CD4-positive, alpha-beta T cell (primary cell): ENCODE data around the gene TTC12. TPM values are rescaled to one million over a fixed set of nuclear protein-coding genes. Genes with fewer than 3 reads are reported as not detected.

Experiments
- ATAC-seq: fragments of 200-7000 bp; cut with Tn5 transposase; one replicate; pipeline ENCODE4 v1.10.0; 2022; ENCODE audit warnings: mild to moderate bottlenecking; ENCODE audit not compliant: poor library complexity
- CTCF ChIA-PET: fragments of 350-600 bp; sonication (Branson Sonifier 250); formaldehyde crosslinking; loops from one replicate; lab custom pipeline; 2021; ENCODE audit warnings: antibody characterized with exemption, inconsistent platforms; lab: Charles Lee
- POLR2A ChIA-PET: fragments of 350-600 bp; sonication (Branson Sonifier 250); formaldehyde crosslinking; loops from one replicate; lab custom pipeline; 2021; ENCODE audit warnings: antibody characterized with exemption, inconsistent platforms; lab: Charles Lee
- DNase-seq, 14 experiments: peaks; one replicate each; pipeline ENCODE4 v3.0.0-alpha.2; 2013 to 2020; ENCODE audit warnings: mixed read lengths in 2 of 14
- H3K27ac ChIP-seq, 2 donors: one replicate each; pipeline versions ENCODE4 v1.5.1 to v1.7.0; 2013; ENCODE audit warnings: low read length in 2 of 2, low read depth in 1 of 2, mild to moderate bottlenecking in 1 of 2
- H3K27me3 ChIP-seq, 2 experiments: 1 replicate in 1 of 2; 2 replicates in 1 of 2; pipeline versions ENCODE4 v1.6.1 to v1.7.0; 2013; ENCODE audit warnings: low read length in 2 of 2, control low read depth in 1 of 2, mild to moderate bottlenecking in 1 of 2, moderate library complexity in 1 of 2; ENCODE audit not compliant: insufficient read depth in 2 of 2, control insufficient read depth in 1 of 2
- H3K36me3 ChIP-seq: one replicate; pipeline ENCODE4 v1.6.1; 2013; ENCODE audit warnings: low read length, control low read depth; ENCODE audit not compliant: insufficient read depth
- H3K4me1 ChIP-seq: one replicate; pipeline ENCODE4 v1.6.1; 2013; ENCODE audit warnings: low read length, control low read depth; ENCODE audit not compliant: insufficient read depth
- H3K4me3 ChIP-seq: one replicate; pipeline ENCODE4 v1.5.1; 2013; ENCODE audit warnings: mild to moderate bottlenecking, low read length, moderate library complexity
- H3K9me3 ChIP-seq, 2 experiments: 1 replicate in 1 of 2; 2 replicates in 1 of 2; pipeline versions ENCODE4 v1.6.1 to v1.7.0; 2013; ENCODE audit warnings: low read length in 2 of 2, mild to moderate bottlenecking in 2 of 2, control low read depth in 1 of 2, moderate library complexity in 1 of 2; ENCODE audit not compliant: control insufficient read depth in 1 of 2, insufficient read depth in 1 of 2
- H3K27ac Mint-ChIP-seq: one replicate; pipeline ENCODE4 v1.8.0; 2020; ENCODE audit warnings: mixed read lengths
- H3K27me3 Mint-ChIP-seq: one replicate; pipeline ENCODE4 v1.8.0; 2021; ENCODE audit warnings: mixed read lengths
- H3K36me3 Mint-ChIP-seq: one replicate; pipeline ENCODE4 v1.8.0; 2021; ENCODE audit warnings: low read depth, mixed read lengths
- H3K4me1 Mint-ChIP-seq: one replicate; pipeline ENCODE4 v1.8.0; 2021; ENCODE audit warnings: low read depth, mixed read lengths
- H3K4me3 Mint-ChIP-seq: one replicate; pipeline ENCODE4 v1.8.0; 2020; ENCODE audit warnings: mild to moderate bottlenecking, mixed read lengths
- H3K9me3 Mint-ChIP-seq: one replicate; pipeline ENCODE4 v1.8.0; 2020; ENCODE audit warnings: mixed read lengths
- CTCF ChIP-seq: fragments of 200-600 bp; IDR thresholded peaks from one replicate; pipeline ENCODE4 v1.8.0; 2022; ENCODE audit warnings: antibody characterized with exemption, mild to moderate bottlenecking
- intact Hi-C, 2 experiments: fragments of 100-400 bp; cut with DNase I in 1 of 2; cut with micrococcal nuclease in 1 of 2; formaldehyde crosslinking; loops; one replicate each; pipeline versions ENCODE4 v1.15.1 to v1.9.0; 2023 to 2025; cut with DNase I, micrococcal nuclease
- total RNA-seq, 174 experiments: library from RNA in 2 of 174; stranded (reverse) in 2 of 174; gene quantifications; one replicate each; pipeline ENCODE4 v1.2.3 and lab custom pipeline; 2021 to 2026

TTC12 gene
- total RNA-seq, 2 experiments from 2014 or later, result 26.5 to 34.5 TPM

- ChIA-PET CTCF (no interaction called here), POLR2A (no interaction called here)
- no peaks in the 10 kb centered on the region for H3K36me3 ChIP-seq
- DNase-seq (no peak), ATAC-seq (no peak)
- H3K27ac Mint-ChIP-seq, result no peak overlapping the region
- no peaks in the 10 kb centered on the region for H3K9me3 Mint-ChIP-seq
- H3K4me3 Mint-ChIP-seq, result no peak overlapping the region
- H3K27me3 Mint-ChIP-seq, result no peaks in the 10 kb centered on the region
- no peaks in the 10 kb centered on the region for H3K36me3 Mint-ChIP-seq
- no peaks in the 10 kb centered on the region for H3K27me3 ChIP-seq
- no peaks in the 10 kb centered on the region for H3K9me3 ChIP-seq
- no peaks in the 10 kb centered on the region for H3K4me1 Mint-ChIP-seq
- H3K4me3 ChIP-seq, result no peak overlapping the region
- TF ChIP-seq CTCF, result no peak
- H3K27ac ChIP-seq, result no peak overlapping the region
- no peaks in the 10 kb centered on the region for H3K4me1 ChIP-seq
- intact Hi-C loops, result no loop called here
These were observed 40.7 kb upstream of the TTC12 start for GRCh38 chr11:113273720-113274119.

GRCh38 chr11:113274713-113275582 is 39.4 kb upstream of the TTC12 start:
- Histone ChIP-seq H3K36me3 (no peaks in the 10 kb centered on the region), H3K27me3 (no peaks in the 10 kb centered on the region), H3K4me1 (no peaks in the 10 kb centered on the region), H3K4me3 (no peak overlapping the region), H3K27ac (no peak overlapping the region), H3K9me3 (no peaks in the 10 kb centered on the region)
- intact Hi-C loops, result no loop called here
- Mint-ChIP-seq H3K27me3 (no peaks in the 10 kb centered on the region), H3K4me1 (no peaks in the 10 kb centered on the region), H3K9me3 (no peaks in the 10 kb centered on the region), H3K27ac (no peak overlapping the region), H3K4me3 (no peak overlapping the region), H3K36me3 (no peaks in the 10 kb centered on the region)
- CTCF ChIA-PET, result no interaction called here
- POLR2A ChIA-PET, result no interaction called here
- no peak for ATAC-seq
- no peak for TF ChIP-seq CTCF
- DNase-seq, result no peak

DNA sequence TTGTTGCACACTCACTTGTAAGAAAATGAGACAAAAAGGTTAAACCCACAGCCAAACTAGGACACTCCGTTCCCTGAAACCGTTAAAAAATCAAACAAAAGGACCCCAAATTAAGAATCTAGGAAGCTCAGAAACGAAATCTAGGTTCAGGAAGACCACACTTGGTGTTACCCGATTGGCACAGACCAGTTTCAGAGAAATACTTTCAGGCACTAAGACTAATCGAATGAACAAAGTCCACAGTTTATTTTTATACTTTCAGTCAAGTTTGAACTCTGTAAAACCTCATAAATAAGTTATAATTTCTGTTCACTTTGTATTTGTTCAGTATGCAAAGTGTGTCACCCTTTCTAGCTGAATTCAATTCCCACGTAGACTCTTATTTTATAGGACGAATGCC is 38.8 kb upstream of the TTC12 start:
- H3K4me1 Mint-ChIP-seq, result no peaks in the 10 kb centered on the region
- Histone ChIP-seq H3K4me3 (no peak overlapping the region), H3K27me3 (no peaks in the 10 kb centered on the region), H3K9me3 (no peaks in the 10 kb centered on the region), H3K27ac (no peak overlapping the region), H3K4me1 (no peaks in the 10 kb centered on the region), H3K36me3 (no peaks in the 10 kb centered on the region)
- H3K4me3 Mint-ChIP-seq, result no peak overlapping the region
- ChIA-PET CTCF (no interaction called here), POLR2A (no interaction called here)
- ATAC-seq, result no peak
- H3K27ac Mint-ChIP-seq, result no peak overlapping the region
- H3K9me3 Mint-ChIP-seq, result no peaks in the 10 kb centered on the region
- DNase-seq, result no peak
- H3K36me3 Mint-ChIP-seq, result no peaks in the 10 kb centered on the region
- no peak for TF ChIP-seq CTCF
- intact Hi-C loops, result no loop called here
- no peaks in the 10 kb centered on the region for H3K27me3 Mint-ChIP-seq
